IPS-NIHi7 (cell line): Measurements from ENCODE around the gene BLOC1S5.

ENCODE experiments used
- DNase-seq: peaks from one replicate; pipeline ENCODE4 v3.0.0; 2012; ENCODE audit warnings: mixed read lengths; ENCODE audit errors: extremely low spot score

Gene BLOC1S5

GRCh38 chr6:8063761-8064637 is at the start of gene BLOC1S5:
Gene BLOC1S5, minus strand, starts transcription at chr6:8064389. Its CDS starts 13 bp downstream, at chr6:8064376.
- DNase-seq, result peak; percentile 87

GRCh38 chr6:8113131-8113654 is 49.0 kb upstream of the BLOC1S5 start:
- no peak for DNase-seq

GRCh38 chr6:8110725-8111124 is 46.5 kb upstream of the BLOC1S5 start:
- no peak for DNase-seq

- no peak for DNase-seq
These were observed 46.0 kb upstream of the BLOC1S5 start for GRCh38 chr6:8110117-8110721.

GRCh38 chr6:8108759-8109539 is 44.8 kb upstream of the BLOC1S5 start:
- no peak for DNase-seq

GRCh38 chr6:8108031-8108660 is 44.0 kb upstream of the BLOC1S5 start:
- DNase-seq, result no peak

- DNase-seq, result no peak
These were observed 41.6 kb upstream of the BLOC1S5 start for GRCh38 chr6:8105791-8106190.

- no peak for DNase-seq
These were observed 39.5 kb upstream of the BLOC1S5 start for GRCh38 chr6:8103726-8104125.

- peak; percentile 98 for DNase-seq
These were observed 38.2 kb upstream of the BLOC1S5 start, which contains the start of gene EEF1E1 for GRCh38 chr6:8102122-8102958. Gene EEF1E1, minus strand, starts transcription at chr6:8102548. Its CDS starts 27 bp downstream, at chr6:8102521.

GRCh38 chr6:8100159-8100854 is 36.1 kb upstream of the BLOC1S5 start:
- no peak for DNase-seq

GRCh38 chr6:8090650-8091049 is 26.5 kb upstream of the BLOC1S5 start:
- no peak for DNase-seq

GRCh38 chr6:8088886-8089285 is 24.7 kb upstream of the BLOC1S5 start:
- no peak for DNase-seq

GRCh38 chr6:8087870-8088754 is 23.9 kb upstream of the BLOC1S5 start:
- no peak for DNase-seq

GRCh38 chr6:8086755-8087306 is 22.6 kb upstream of the BLOC1S5 start:
- no peak for DNase-seq

GRCh38 chr6:8085053-8085511 is 20.9 kb upstream of the BLOC1S5 start:
- DNase-seq, result no peak

GRCh38 chr6:8084586-8084985 is 20.4 kb upstream of the BLOC1S5 start:
- no peak for DNase-seq

- no peak for DNase-seq
These were observed 19.0 kb upstream of the BLOC1S5 start for GRCh38 chr6:8082954-8083858.

GRCh38 chr6:8082572-8082953 is 18.4 kb upstream of the BLOC1S5 start:
- DNase-seq, result no peak
